ENCODE measurements around the gene ERC2.

DNA sequence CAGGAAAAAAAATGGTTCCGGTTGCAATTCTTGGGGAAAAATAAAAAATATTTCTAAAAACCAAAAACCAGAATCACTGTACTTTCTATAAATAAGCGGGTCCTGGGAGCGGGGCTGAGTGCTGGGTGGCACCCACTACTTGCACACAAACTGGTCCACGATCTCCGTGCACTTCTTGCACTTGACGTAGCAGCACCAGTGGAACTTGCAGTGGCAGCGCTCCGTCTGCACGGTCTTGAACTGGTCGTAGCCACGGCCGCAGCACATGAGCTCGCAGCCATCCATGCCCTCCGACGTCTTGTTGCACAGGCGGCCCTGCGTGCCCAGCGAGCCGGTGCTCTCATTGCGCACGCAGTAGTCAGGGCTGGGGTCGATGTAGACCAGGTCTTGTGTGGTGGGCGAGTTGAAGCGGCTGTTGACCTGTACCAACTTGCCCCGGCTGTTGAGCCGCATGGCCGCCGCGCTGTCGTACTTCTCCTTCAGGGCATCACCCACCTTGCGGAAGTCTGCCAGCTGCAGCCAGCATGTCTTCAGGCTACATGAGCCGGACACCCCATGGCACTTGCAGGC is 998.2 kb downstream of the ERC2 start:
- TF ChIP-seq POLR2A (IDR thresholded peaks at IDR 0.05; ENCODE audit: low read depth, low read length) (no peak), TAF1 (IDR thresholded peaks at IDR 0.05; ENCODE audit: borderline replicate concordance, low read depth, low read length) (no peak)

All from GM12892 (cell line).